Neural crest cell (in vitro differentiated cells): ENCODE data around the gene ZBTB21. TPM values are rescaled to one million over a fixed set of nuclear protein-coding genes. Genes with fewer than 3 reads are reported as not detected.

Source experiments
- DNase-seq: peaks from one replicate; pipeline ENCODE4 v3.0.0; 2021; ENCODE audit warnings: low read depth, mixed read lengths, low spot score
- H3K27ac Mint-ChIP-seq: one replicate; pipeline ENCODE4 v1.8.0; 2021; ENCODE audit warnings: mild to moderate bottlenecking, mixed read lengths; ENCODE audit not compliant: unreplicated experiment
- H3K27me3 Mint-ChIP-seq: 2 replicates; pipeline ENCODE4 v1.8.0; 2021; ENCODE audit warnings: low read depth, mild to moderate bottlenecking, mixed read lengths
- H3K36me3 Mint-ChIP-seq: 2 replicates; pipeline ENCODE4 v1.8.0; 2021; ENCODE audit warnings: low read depth, mild to moderate bottlenecking, mixed read lengths
- H3K4me1 Mint-ChIP-seq: 2 replicates; pipeline ENCODE4 v1.8.0; 2021; ENCODE audit warnings: mixed read lengths
- H3K4me3 Mint-ChIP-seq: one replicate; pipeline ENCODE4 v1.8.0; 2021; ENCODE audit warnings: mild to moderate bottlenecking, mixed read lengths
- H3K9me3 Mint-ChIP-seq: 2 replicates; pipeline ENCODE4 v1.8.0; 2021; ENCODE audit warnings: mixed read lengths
- CTCF ChIP-seq: fragments of 200-600 bp; sonication (generic); conservative IDR thresholded peaks from 2 replicates; pipeline ENCODE4 v1.5.0; 2021; ENCODE audit warnings: antibody characterized with exemption, mild to moderate bottlenecking
- total RNA-seq: library from RNA; stranded (reverse); gene quantifications from 2 replicates; pipeline ENCODE4 v1.2.1, GENCODE V29; 2021

ZBTB21 gene
- total RNA-seq, 1 donor from 2014 or later, result 16.4 TPM

GRCh38 chr21:41975391-41976272 is 34.5 kb downstream of the ZBTB21 start:
- no peak for DNase-seq
- H3K36me3 Mint-ChIP-seq, result peaks cover 13% of the 10 kb centered on the region

GRCh38 chr21:41974752-41975053 is 35.5 kb downstream of the ZBTB21 start:
- TF ChIP-seq CTCF, result no peak
- no peak for DNase-seq
- H3K4me1 Mint-ChIP-seq, result peaks cover 40% of the 10 kb centered on the region

More at GRCh38 chr21:41975391-41976272, 34.5 kb downstream of the ZBTB21 start:
- Mint-ChIP-seq H3K4me1 (peaks cover 30% of the 10 kb centered on the region), H3K27me3 (no peaks in the 10 kb centered on the region), H3K9me3 (peaks cover 14% of the 10 kb centered on the region), H3K4me3 (no peak overlapping the region), H3K27ac (no peak overlapping the region)
- no peak for TF ChIP-seq CTCF

GRCh38 chr21:41973861-41974751 is 36.1 kb downstream of the ZBTB21 start:
- peaks cover 46% of the 10 kb centered on the region for H3K4me1 Mint-ChIP-seq
- H3K27ac Mint-ChIP-seq, result no peak overlapping the region
- no peak for DNase-seq
- peaks cover 8% of the 10 kb centered on the region for H3K9me3 Mint-ChIP-seq
- peak; percentile 33 for TF ChIP-seq CTCF
- peak overlapping the region; percentile 33 for H3K4me3 Mint-ChIP-seq
- peaks cover 3% of the 10 kb centered on the region for H3K27me3 Mint-ChIP-seq
- H3K36me3 Mint-ChIP-seq, result peaks cover 6% of the 10 kb centered on the region

More at GRCh38 chr21:41974752-41975053, 35.5 kb downstream of the ZBTB21 start:
- H3K36me3 Mint-ChIP-seq, result peaks cover 12% of the 10 kb centered on the region
- H3K27me3 Mint-ChIP-seq, result peaks cover 2% of the 10 kb centered on the region
- H3K4me3 Mint-ChIP-seq, result no peak overlapping the region
- H3K27ac Mint-ChIP-seq, result no peak overlapping the region
- peaks cover 14% of the 10 kb centered on the region for H3K9me3 Mint-ChIP-seq

DNA sequence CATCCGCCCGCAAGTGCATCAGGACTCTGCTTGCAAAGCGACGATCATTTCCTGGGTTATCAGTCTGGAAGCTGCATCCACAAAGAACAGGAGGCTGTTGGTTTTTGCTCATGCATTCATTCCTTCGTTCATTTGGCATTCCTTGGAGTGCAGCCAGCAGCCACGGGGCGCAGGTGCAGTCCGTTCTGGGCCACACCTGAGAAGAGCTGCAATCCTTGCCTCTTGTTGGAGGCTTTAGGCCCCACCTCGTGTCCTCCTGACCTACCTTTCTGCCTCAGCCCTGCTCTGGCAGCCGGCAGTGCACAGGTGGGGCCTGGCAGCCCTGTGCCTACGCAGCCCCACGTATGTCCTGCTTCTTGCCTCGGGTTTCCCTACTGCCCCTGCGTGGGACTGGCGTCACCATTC is 36.7 kb downstream of the ZBTB21 start:
- no peak for TF ChIP-seq CTCF
- Mint-ChIP-seq H3K9me3 (peaks cover 6% of the 10 kb centered on the region), H3K4me1 (peaks cover 53% of the 10 kb centered on the region), H3K4me3 (no peak overlapping the region), H3K27ac (no peak overlapping the region), H3K27me3 (peaks cover 3% of the 10 kb centered on the region), H3K36me3 (peaks cover 5% of the 10 kb centered on the region)
- DNase-seq, result no peak

DNA sequence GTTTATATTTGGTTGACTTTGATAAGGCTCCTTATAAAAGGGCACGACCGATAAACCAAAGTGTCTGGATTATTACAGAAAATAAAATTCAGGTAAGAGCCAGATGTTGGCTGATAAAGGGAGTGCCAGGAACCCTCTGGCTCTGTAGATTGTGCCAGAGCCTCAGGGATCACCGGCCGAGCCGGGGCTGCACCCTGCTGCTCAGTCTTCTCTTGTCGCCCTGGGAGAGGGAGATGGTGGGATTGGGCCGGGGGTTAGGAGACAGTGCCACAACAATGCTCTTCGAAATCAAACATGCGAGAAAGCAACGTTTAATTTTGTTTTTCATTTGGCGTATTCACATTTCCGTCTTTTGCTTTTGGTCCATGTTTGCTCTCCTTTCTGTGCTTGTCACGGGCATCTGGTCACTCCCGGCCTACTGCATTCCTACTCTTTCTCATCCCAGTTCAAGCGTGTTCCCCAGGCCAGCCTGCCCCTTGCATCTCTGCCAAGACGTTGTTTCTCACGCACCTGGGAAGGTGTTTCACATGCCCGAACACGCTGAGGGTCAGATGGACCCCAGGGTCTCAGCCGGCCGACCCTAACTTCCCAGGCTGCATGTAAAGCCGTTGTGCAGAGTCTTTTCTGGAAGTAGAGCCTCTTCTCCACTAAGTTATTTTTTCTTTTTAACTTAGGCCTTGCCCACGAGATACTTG is 37.5 kb downstream of the ZBTB21 start:
- Mint-ChIP-seq H3K4me3 (no peak overlapping the region), H3K27me3 (peaks cover 3% of the 10 kb centered on the region), H3K4me1 (peaks cover 54% of the 10 kb centered on the region), H3K36me3 (peaks cover 5% of the 10 kb centered on the region), H3K27ac (no peak overlapping the region), H3K9me3 (peaks cover 6% of the 10 kb centered on the region)
- DNase-seq, result no peak
- no peak for TF ChIP-seq CTCF
